Tibial artery (tissue), 4 donors: ENCODE results near the gene RECK.

Source experiments
- DNase-seq, 2 donors: peaks; one replicate each; pipeline ENCODE4 v3.0.0-alpha.2; 2019
- H3K27ac ChIP-seq, 2 donors: fragments of 200-600 bp; sonication (generic) in 1 of 2; 1 replicate in 1 of 2; 2 replicates in 1 of 2; pipeline ENCODE4 v1.5.1; 2018 to 2019; ENCODE audit warnings: mild to moderate bottlenecking in 1 of 2
- H3K27me3 ChIP-seq, 2 donors: fragments of 200-600 bp; sonication (generic) in 1 of 2; one replicate each; pipeline versions ENCODE4 v1.5.1 to v1.6.0; 2016 to 2019
- H3K36me3 ChIP-seq, 3 donors: fragments of 200-600 bp; sonication (generic) in 2 of 3; one replicate each; pipeline ENCODE4 v1.5.1; 2016 to 2019; ENCODE audit warnings: mild to moderate bottlenecking in 2 of 3
- H3K4me1 ChIP-seq, 4 donors: fragments of 200-600 bp; sonication (generic) in 2 of 4; 1 replicate in 3 of 4; 2 replicates in 1 of 4; pipeline ENCODE4 v1.5.1; 2016 to 2019
- H3K4me3 ChIP-seq, 2 donors: fragments of 200-600 bp; sonication (generic) in 1 of 2; 1 replicate in 1 of 2; 2 replicates in 1 of 2; pipeline ENCODE4 v1.5.1; 2018 to 2019; ENCODE audit warnings: mild to moderate bottlenecking in 2 of 2
- H3K9me3 ChIP-seq, 3 donors: fragments of 200-600 bp; sonication (generic) in 1 of 3; one replicate each; pipeline ENCODE4 v1.5.1; 2016 to 2019
- intact Hi-C: fragments of 100-400 bp; cut with DNase I; formaldehyde crosslinking; loops from one replicate; pipeline ENCODE4 v1.15.0; 2023; ENCODE audit warnings: low total_unique reads
- TF ChIP-seq, protein P1 (sequence below), 2 experiments: fragments of 200-600 bp in 1 of 2; fragments of 450-650 bp in 1 of 2; IDR thresholded peaks; one replicate each; pipeline ENCODE4 v1.5.1; 2017 to 2019; ENCODE audit warnings: antibody characterized with exemption in 2 of 2, mild to moderate bottlenecking in 1 of 2, moderate library complexity in 1 of 2

Gene RECK

DNA sequence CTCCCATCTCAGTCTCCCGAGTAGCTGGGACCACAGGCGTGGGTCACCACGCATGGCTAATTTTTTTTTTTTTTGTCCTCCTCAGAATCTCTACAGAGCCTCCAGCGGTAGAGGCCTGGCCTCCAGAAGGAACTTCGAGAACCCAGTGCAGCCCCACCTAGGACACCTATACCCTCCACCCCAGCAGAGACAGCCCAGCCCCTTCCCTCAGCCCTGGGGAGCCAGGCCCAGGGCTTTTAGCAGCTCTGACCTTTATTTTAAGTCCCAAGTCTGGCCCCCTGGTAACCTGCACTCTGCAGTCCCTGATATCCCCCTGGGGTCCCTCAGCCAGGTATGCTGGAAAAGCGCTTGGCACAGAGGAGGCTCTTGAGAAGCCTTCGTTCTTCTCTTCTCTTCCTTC, 105.0 kb downstream of the RECK start:
- TF ChIP-seq, protein P1, sequence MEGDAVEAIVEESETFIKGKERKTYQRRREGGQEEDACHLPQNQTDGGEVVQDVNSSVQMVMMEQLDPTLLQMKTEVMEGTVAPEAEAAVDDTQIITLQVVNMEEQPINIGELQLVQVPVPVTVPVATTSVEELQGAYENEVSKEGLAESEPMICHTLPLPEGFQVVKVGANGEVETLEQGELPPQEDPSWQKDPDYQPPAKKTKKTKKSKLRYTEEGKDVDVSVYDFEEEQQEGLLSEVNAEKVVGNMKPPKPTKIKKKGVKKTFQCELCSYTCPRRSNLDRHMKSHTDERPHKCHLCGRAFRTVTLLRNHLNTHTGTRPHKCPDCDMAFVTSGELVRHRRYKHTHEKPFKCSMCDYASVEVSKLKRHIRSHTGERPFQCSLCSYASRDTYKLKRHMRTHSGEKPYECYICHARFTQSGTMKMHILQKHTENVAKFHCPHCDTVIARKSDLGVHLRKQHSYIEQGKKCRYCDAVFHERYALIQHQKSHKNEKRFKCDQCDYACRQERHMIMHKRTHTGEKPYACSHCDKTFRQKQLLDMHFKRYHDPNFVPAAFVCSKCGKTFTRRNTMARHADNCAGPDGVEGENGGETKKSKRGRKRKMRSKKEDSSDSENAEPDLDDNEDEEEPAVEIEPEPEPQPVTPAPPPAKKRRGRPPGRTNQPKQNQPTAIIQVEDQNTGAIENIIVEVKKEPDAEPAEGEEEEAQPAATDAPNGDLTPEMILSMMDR (IDR thresholded peaks at IDR 0.05) = no peak
- Histone ChIP-seq H3K9me3 (no peaks in the 10 kb centered on the region), H3K27ac (peak overlapping the region; percentile 88 to 94), H3K36me3 (no peaks in the 10 kb centered on the region), H3K4me1 (peaks cover 0 to 63% (median 31%) of the 10 kb centered on the region in 4 donors), H3K27me3 (no peaks in the 10 kb centered on the region), H3K4me3 (no peak overlapping the region)
- no peak for DNase-seq
- intact Hi-C loops = loop anchor here (2.0 kb wide), 1 partner anchor 25 kb away; no protein-coding TSS in a partner anchor

DNA sequence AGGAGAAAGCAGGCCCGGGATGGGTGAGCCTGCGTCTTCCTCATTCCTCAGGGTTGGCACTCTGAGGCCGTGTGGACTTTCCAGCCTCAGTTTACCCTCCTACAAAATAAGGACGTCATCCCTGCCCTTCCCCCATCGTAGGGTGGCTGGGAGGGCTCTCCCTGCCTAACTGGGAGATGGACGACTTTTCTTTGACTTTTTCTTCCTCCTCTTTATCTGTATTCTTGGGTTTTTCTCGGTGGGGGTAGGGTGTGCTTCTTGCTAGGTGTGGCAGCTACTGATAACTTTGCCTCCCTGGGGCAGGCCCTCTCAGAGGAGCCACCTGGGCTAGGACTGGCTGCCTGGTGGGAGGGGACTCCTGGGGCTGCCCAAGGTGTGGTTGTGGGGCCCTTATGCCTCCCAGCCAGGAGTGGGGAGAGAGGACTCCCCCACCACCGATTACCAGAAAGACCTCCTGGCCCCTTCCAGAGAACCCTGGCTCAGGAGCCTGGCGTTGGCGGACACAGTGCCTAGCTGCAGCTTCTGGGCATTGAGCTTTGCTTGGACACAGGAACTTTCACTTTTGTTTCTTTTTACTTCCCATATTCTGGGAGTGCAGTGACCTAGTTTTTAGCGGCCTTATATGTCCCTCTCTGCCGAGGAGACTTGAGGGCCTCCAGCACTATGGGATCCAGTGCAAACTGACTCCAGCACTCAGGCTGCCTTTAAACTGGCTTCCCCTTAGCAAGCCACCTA, 106.0 kb downstream of the RECK start:
- no peaks in the 10 kb centered on the region for H3K27me3 ChIP-seq
- peak overlapping the region; percentile 36 to 43 for H3K4me3 ChIP-seq
- H3K36me3 ChIP-seq = no peaks in the 10 kb centered on the region
- DNase-seq = no peak
- intact Hi-C loops = no loop called here
- H3K9me3 ChIP-seq = no peaks in the 10 kb centered on the region
- TF ChIP-seq, protein P1 (IDR thresholded peaks at IDR 0.05) = no peak
- peaks cover 0 to 63% (median 28%) of the 10 kb centered on the region in 4 donors for H3K4me1 ChIP-seq
- H3K27ac ChIP-seq = peak overlapping the region; percentile 88 to 94

DNA sequence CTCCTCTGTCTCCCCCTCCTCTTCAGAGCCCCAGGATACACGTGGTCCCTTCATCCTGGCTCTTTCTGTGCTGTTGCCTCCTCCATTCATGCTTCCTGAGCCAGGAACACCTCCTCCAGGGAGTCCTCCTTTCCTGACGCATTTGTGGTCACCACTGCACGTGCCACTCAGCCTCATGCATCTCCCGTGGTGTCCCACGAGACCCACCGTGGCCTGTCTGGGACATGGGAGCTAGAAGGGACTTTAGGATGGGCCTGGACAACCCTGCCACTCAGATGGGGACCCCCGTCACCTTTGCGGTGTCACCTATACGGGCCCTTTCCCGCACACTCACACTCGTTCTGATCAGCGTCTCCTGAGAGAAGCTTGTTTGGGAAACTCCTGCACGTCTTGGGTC, 106.5 kb downstream of the RECK start:
- Histone ChIP-seq H3K9me3 (no peaks in the 10 kb centered on the region), H3K4me3 (peak overlapping the region; percentile 36 to 43), H3K27me3 (no peaks in the 10 kb centered on the region), H3K36me3 (no peaks in the 10 kb centered on the region), H3K4me1 (peaks cover 0 to 63% (median 32%) of the 10 kb centered on the region in 4 donors), H3K27ac (peak overlapping the region; percentile 88 to 94)
- DNase-seq = peak in 1 of 2 donors; percentile 74
- intact Hi-C loops = no loop called here
- TF ChIP-seq, protein P1 (IDR thresholded peaks at IDR 0.05) = no peak

DNA sequence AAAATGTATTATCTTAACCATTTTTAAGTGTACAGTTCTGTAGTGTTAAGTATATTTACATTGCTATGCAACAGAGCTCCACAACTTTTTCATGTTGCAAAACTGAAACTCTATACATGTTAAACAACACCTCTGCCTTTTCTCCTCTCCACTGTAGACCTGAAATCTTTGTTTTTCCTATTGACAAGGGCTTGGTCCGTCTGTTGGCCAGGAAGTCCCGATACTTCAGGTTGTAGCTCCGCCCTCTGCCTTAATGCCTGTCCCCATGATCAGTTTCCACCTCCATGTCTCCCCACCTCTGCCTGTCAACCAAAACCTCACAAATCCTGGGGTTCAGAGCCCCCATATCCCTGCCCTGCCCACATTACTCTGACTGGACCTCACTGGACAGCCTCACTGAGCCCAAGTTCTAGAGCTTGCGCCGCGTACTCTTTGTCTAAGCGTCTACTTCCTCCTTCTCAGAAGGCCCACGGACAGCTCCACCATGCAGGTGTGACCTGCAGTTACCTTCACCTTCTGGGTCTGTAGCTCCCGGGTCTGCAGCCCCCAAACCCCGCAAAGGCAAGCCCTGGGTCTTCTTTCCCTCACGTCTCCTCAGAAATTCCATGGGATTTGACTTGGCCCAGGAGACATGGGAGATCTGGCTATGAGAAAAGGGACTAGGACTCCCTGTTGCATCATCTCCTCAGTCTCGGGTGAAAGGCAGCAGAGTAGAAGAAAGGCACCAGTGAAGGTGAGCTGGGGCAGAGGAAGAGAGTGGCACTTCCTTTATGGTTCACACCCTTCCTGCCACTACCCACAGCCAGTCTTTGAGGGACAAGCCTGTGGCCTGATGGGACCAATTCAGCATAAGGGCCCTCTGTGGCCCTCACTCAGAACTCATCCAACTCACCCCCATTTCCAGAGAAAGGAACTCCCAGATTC, 107.9 kb downstream of the RECK start:
- DNase-seq = no peak
- Histone ChIP-seq H3K27ac (peak overlapping the region in 1 of 2 donors; percentile 19), H3K4me3 (no peak overlapping the region), H3K36me3 (no peaks in the 10 kb centered on the region), H3K4me1 (peaks cover 0 to 65% (median 45%) of the 10 kb centered on the region in 4 donors), H3K9me3 (no peaks in the 10 kb centered on the region), H3K27me3 (no peaks in the 10 kb centered on the region)
- intact Hi-C loops = no loop called here
- TF ChIP-seq, protein P1 (IDR thresholded peaks at IDR 0.05) = no peak

DNA sequence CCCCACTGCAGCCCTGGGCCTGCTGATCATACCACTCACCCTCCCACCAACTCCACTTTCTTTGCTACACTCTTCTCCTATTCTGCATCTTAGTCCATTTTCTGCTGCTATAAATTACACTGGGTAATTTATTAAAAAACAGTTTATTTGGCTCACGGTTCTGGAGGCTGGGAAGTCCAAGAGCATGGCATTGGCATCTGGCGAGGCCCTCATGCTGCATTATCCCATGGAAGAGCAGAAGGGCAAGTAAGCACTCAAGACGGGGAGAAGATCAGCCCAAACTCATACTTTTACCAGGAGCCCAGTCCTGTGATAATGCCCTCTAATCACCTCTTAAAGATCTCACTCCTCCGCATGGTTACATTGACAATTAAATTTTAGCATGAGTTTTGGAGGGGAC, 109.3 kb downstream of the RECK start:
- TF ChIP-seq, protein P1 (IDR thresholded peaks at IDR 0.05) = no peak
- Histone ChIP-seq H3K27ac (peak overlapping the region; percentile 79 to 80), H3K36me3 (peaks cover 0 to 8% (median 0%) of the 10 kb centered on the region in 3 donors), H3K27me3 (no peaks in the 10 kb centered on the region), H3K4me1 (peaks cover 0 to 63% (median 44%) of the 10 kb centered on the region in 4 donors), H3K4me3 (no peak overlapping the region), H3K9me3 (no peaks in the 10 kb centered on the region)
- intact Hi-C loops = no loop called here
- DNase-seq = no peak
